Daoy (cell line): ENCODE results near the gene TMEM106B. TPM values are rescaled to one million over a fixed set of nuclear protein-coding genes. Genes with fewer than 3 reads are reported as not detected.
"Not testable (repeated sequence)": the region's sequence is repeated elsewhere in the genome, so short reads cannot be mapped to it uniquely, and the experiment has no call there.

Source experiments
- DNase-seq: peaks from one replicate; pipeline ENCODE4 v3.0.0-alpha.2; 2015; ENCODE audit warnings: low read depth
- total RNA-seq: library from RNA; depleted of rRNA; stranded (reverse); fragments of >200 nt; shearing (Covaris generic); gene quantifications from 2 replicates; pipeline ENCODE4 v1.2.3, GENCODE V29; 2014; rRNA removed

TMEM106B gene
- total RNA-seq = 63.4 and 84.9 TPM in 2 replicates

DNA sequence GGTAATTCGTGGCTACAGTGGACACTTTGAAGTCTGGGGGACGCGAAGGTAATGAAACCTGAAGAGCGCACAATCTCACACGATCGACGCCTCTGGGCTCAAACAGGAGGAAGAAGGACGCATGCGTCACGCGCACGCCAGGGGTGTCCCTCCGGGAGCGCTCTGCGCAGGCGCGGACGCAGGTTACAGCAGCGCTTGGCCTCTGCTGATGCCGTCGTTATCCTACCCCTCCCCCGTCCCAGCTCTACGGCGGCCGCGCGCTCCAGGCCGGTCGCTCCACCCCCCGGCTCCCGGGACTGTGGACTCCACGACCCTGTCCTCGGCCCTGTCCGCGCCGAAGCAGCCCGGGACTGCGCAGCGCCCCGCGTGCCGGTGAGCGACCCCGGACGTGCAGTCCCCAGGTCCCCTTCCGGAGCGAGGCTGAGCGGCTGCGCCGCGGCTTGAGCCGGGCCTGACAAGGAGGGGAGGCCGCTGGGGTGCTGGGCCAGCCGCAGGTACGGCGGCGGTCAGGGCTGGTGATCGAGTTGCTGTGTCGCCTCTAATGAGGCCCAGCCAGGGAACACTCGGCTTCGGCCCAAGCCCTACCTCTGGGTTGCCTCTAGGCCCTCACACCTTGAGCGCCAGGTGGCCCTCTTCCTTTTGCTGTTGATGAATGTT lies at the start of gene TMEM106B:
Gene TMEM106B, plus strand, starts transcription at position 241 of the 657 bp plus-strand sequence. CDS start 3,517 bp downstream, outside the sequence.
- DNase-seq = peak; percentile 98

DNA sequence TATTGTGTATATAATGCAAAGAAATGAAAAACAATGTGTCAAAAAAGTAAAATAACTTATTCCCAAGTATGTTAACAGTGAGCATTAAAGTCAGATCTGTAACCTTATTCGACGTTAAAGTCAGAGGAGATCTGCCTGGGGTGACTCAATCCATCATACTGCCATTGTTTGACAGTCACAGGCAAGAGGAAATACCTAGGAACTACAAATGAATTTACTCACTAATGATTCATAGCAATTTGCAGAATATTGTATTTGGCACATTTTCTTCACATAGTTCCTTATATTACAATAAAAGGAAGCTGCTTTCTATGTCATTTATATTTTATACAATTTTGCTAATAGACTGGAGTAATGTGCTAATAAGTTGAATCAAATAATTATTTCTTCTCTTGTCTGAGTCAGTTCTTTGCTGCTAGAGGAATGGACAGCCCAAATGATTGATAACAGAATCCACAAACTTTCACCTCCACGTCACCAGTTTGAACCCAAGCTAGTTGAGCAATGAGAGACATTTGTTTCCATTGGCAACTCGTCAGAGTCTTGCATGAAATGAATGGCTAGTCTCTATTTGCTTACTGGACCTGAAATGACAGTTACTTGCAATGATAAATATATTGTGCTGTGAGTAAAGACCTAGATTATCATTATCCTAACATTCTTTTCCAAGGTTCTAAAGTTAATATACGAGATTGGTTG lies 48.5 kb upstream of the TMEM106B start:
- DNase-seq = peak; percentile 82

DNA sequence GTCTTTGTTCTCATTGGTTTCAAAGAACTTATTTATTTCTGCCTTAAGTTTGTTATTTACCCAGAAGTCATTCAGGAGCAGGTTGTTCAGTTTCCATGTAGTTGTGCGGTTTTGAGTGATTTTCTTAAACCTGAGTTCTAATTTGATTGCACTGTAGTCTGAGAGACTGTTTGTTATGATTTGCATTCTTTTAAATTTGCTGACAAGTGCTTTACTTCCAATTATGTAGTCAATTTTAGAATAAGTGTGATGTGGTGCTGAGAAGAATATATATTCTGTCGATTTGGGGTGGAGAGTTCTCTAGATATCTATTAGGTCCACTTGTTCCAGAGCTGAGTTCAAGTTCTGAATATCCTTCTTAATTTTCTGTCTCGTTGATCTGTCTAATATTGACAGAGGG lies 43.0 kb upstream of the TMEM106B start:
- DNase-seq = not testable (repeated sequence)

DNA sequence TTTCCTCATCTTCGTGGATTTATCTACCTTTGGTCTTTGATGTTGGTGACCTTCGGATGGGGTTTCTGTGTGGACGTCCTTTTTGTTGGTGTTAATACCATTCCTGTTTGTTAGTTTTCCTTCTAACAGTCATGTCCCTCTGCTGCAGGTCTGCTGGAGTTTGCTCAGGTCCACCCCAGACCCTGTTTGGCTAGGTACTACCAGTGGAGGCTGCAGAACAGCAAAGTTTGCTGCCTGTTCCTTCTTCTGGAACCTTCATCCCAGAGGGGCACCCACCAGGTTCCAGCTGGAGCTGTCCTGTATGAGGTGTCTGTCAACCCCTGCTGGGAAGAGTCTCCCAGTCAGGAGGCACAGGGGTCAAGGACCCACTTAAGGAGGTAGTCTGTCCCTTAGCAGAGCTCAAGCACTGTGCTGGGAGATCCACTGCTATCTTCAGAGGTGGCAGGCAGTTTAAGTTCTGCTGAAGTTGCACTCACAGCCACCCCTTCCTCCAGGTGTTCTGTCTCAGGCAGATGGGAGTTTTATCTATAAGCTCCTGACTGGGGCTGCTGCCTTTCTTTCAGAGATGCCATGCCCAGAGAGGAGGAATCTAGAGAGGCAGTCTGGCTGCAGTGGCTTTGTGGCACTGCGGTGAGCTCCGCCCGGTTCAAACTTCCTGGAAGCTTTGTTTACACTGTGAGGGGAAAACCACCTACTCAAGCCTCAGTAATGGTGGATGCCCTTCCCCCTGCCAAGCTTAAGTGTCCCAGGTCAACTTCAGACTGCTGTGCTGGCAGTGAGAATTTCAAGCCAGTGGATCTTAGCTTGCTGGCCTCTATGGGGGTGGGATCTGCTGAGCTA lies 40.9 kb upstream of the TMEM106B start:
- DNase-seq = peak; percentile 64

DNA sequence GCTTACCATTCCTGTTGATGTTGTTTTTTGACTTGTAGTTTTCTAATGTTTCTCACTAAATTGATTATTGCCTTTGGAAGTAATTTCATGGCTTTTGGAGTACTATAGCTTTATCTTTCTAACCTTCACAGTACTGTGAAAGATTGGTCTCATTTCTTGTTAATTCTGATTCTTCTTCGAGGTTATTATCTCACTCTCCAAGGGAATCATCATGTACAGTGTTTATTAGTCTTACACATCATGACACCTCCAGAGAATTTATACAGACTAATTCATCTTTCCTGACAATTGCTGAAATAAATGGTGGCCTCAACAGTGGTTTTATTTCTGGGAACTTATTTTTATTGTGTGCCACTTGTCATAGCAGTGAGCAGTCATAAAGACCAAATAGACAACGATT lies 37.4 kb upstream of the TMEM106B start:
- no peak for DNase-seq

DNA sequence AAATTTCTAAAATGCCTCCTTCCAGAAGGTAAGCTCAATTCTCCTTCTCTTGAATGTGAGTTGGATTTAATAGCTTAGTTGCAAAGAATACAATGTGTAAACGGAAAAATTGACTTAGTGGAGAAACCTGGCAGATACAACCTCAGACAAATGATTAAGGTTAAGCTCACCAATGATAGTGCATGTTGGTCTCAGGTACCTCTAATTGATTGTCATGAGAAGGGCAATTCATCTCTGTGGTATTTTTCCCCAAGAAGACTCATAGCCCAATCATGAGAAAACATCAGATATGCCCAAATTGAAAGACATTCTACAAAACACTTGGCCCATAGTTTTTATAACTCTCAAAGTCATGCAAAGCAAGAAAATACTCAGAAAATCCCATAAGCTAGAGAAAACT lies 36.2 kb upstream of the TMEM106B start:
- peak; percentile 4 for DNase-seq

DNA sequence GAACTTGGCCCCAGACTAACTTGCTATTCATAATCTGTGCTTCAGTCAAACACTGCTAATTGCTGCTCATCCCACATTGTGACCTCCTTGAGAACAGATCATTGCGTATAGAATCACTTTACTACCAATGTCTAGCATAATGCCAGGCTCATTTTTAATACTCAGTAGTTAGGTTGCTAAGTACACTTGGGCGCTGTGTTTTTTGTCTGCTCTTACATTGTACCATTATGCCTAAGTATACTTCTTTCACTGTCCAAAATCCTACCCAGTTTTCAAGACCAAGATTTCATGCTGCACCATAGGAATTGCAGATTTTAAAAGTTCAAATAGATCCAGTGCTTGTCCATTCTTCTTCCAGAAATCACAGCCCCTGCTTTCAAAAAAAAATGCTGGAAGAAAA lies 32.8 kb upstream of the TMEM106B start:
- DNase-seq = no peak

DNA sequence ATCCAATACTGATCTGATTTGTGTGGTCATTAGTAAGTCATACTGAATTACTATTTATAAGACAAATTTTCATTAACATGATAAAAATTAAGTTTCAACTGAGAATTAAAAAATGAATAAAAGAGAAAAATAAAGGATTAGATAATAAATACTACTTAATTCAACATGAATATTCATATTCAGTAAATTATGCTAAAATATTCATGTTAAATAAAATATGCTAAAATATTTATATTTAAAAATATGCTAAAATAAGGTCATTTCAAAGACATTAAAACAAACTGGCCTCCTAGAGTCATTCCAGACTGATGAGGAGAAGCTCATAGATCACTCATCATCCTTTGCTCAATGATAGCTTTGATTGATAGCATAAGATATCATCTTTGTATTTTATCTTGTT lies 16.7 kb upstream of the TMEM106B start:
- DNase-seq = no peak

DNA sequence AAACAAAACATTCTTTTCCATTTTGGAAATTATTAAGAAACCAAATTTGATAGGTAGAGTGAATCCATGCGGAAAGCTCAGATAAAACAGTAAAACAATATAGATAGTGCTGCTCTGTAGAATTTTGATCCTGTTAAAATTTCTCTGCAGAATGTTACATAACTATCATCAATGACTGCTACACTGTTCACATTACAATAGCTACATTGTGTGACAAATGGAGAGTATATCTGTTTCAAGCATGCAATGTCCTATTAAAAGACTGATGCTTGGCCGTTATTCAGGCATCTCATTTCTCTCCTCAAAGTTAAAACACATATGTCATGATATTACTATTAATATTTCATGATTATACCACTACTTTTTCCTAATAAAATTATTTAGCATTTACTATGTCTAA lies 14.7 kb upstream of the TMEM106B start:
- DNase-seq = no peak

DNA sequence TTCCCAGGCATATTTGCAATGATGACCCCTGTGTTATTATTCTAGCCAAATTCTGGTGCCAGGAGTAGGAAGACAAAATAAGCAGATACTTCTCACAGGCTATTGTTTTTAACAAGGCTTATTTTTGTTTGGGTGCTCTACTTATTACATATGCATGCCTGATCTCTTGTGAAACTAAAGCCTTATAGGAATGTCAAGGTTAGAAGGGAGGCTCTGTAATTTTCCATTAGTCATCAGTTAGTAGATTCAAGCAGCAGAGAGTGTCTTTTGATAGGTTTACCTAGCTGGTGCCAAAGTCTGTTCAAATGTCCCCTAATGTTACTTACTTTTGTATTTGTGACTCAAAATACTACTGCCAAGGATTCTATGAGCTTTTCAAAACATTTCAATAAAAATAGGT lies 11.7 kb upstream of the TMEM106B start:
- no peak for DNase-seq

DNA sequence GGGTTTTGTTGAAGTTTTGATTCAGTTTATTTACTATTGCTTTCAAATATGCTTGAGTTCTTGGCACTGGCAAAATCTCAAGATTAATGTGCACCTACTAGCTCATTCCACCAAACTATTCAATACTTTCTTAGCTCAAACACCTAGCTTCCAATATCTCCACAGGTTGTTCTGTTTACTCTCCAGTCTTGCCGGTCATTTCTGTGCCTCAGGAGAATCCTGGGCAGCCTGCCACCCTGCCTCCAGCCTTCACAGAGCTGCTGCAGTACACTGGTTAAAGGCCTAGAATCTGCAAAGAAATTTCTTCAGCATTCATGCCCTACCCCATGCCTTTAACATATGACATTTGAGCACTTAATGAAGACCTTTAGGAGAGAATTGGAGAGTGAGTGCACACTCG lies 4.0 kb upstream of the TMEM106B start:
- DNase-seq = no peak

DNA sequence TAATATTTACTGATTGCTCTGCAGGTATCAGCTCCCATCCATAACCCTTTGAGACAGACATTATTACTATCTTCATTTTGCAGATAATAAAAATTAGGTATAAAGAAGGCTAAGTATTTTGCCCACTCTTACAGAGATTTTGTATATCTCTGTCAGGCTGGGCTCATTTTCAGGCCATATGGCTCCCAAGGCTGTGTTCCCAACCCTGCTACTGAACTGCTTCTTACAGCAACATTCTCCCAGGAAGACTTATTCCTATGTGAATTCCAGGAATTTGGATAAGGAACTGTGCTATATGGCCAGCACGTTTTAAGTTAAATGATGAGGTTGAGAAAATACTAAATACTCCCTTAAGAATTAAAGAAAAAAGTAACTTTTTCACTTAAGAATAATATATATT lies 1.9 kb upstream of the TMEM106B start:
- no peak for DNase-seq

DNA sequence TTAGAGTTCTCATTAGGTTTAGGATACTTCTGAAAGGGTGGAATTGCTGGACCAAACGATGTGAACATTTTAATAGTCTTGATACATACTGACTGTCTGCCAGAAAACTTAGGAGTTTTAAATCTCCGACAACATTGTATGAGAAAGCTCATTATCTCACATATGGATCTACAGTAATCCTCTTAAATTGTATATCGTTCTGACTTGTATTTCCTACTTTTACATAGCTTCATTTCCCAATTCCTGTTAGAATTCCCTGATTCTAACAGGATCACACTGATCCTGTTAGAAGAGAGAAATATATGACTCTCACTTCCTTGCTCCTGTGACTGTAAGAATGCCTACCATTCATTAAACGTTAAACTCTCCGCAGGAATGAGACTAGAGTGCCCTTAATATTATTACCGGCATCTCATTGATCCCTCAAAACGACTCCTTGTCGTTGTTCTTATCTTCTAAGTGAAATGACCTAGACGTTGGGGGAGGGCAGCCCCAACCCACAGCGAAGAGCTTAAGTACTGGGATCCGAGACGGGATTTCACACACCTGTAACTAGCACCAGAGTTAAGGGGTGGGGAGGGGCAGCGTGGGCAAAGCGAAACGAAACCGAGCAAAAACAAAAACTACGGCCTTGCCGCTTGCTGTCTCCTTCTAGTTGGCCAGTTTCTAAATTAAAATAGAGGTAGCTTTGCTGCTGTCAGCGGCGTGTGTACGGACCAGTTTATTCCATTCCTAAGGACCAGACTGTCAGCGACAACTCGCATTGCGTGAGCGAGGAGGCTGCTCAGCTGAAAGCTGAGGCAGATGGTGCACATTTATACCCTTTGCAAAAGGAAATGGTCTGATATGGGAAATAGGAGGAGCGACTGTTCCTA lies 678 bp upstream of the TMEM106B start:
- no peak for DNase-seq

DNA sequence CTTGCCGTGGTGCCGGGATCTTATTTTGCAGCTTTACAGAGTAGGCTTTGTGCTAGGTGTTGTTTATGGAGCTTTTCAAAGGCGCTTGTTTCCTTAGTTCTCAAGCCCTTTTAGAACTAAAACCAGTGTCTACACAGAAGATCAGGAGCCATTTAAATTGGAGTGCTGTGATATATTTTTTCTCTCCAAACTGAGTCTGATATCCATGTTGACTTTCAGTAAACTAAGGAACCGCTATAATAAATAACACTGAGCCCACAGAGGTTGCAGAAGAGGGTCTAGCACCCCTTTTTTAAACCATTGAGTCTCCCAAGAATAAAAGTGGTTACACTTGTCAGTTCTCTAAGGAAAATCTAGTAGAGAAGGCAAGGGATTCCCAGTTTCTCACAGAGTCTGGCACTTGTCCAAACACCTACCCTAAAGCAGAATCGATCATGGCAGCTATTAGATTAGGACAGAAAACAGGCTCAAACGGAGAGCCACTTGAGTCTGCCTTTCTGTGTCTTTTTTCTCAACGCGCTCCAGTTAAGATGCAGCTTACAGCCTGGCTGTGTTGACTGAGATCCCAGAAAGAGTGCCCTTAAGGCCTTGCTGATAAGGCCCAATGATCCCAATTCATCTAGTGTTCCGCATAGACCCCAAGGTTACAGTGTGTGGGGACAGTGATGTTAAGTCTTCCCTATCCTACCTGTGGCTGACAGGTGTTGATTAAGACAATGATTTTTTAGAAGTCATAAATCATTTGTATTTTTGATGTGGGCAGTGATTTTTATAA lies 804 bp downstream of the TMEM106B start:
- DNase-seq = peak; percentile 21

DNA sequence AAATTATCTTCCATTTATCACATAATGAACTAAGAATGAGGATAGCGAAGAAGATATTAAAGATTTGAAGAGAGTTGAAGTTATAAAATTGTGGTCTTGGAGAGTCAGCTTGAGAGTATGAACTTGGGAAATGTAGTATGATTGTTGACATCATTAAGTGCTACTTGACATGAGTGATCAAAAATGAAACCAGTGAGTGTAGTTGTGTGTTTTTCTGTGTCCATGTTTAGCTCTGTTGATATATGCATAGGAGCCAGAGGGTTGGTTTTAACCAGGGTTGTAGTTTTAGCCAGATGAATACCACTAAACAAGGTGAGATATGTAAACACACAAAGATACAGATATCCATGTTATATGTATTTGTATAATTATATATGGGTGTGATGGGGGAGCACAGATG lies 6.2 kb downstream of the TMEM106B start:
- DNase-seq = no peak

DNA sequence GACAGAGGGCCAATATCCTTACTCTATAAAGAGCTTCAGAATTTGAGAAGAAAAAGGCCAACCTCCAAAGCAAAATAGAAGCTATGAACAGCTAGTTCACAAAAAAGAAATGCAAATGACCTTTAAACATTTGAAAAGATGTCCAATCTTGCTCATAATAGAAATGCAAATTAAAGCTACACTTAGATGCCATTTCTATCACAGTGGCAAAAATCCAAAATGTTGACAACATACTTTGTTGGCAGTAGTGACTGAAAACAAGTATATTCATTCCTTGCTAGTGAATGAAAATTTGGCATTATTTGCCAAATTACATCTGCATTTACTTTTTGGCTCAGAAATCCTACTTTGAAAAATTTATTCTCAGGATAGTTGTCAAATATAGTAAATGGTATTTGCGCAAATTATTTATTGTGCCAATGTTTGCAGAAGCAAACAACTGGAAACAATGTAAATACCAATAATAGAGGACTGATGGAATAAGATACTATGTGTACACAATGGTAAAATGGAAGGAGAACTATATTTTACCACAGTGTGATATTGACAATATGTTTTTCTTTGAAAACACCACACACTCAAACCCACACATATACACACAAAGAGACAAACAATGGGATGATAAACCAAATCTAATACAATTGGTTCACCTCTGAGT lies 9.4 kb downstream of the TMEM106B start:
- DNase-seq = no peak

DNA sequence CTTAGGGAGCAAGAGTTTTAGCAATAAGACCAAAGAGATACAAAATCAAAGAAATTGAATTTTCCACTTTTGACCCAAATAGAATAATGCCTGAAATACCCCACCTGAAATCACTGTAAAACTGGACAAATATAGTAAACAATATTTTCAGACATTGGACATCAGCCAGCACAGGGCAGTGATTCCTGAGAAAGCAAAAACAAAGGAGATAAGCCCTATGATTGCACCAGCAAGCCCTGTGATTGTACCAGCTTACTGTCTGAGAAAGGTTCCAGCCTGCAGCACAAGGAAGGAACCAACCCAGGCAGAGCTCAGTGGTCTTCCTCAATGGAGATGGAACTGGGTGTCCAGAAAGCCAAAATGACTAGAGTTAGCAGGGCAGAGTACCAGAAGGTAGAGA lies 10.3 kb downstream of the TMEM106B start:
- no peak for DNase-seq

DNA sequence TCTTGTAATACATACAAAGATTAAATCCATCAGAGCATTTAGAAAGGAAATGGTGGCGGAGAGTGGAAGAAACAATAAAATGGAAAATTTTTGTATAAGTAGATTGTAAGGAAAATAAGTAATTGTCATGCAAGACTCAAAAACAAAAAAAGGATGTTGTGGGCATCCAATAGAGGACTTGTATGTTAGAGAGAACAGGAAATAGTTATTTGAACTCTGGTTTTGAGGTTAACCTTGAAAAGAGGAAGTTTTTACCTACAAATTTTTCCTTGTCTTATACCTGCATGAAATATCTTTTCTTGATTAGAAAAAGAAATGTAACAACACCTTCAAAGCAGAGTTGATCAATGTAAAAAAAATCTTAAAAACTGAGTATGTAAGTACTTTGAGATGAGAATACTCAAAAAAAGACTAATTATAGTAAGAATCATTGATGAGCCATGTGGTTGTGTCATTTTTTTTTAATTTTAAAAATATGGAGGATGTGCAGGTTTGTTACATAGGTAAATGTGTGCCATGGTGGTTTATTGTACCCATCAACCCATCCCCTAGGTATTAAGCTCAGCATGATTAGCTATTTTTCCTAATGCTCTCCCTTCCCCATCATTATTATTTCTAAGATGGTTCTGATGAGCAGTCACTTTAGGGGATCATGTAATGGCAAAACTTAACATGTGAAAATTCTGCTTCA lies 11.9 kb downstream of the TMEM106B start:
- no peak for DNase-seq

DNA sequence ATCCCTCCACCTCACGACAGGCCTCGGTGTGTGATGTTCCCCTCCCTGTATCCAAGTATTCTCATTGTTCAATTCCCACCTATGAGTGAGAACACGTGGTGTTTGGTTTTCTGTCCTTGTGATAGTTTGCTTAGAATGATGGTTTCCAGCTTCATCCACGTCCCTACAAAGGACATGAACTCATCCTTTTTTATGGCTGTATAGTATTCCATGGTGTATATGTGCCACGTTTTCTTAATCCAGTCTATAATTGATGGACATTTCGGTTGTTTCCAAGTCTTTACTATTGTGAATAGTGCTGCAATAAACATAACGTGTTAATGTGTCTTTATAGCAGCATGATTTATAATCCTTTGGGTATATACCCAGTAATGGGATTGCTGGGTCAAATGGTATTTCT lies 13.9 kb downstream of the TMEM106B start:
- DNase-seq = not testable (repeated sequence)

DNA sequence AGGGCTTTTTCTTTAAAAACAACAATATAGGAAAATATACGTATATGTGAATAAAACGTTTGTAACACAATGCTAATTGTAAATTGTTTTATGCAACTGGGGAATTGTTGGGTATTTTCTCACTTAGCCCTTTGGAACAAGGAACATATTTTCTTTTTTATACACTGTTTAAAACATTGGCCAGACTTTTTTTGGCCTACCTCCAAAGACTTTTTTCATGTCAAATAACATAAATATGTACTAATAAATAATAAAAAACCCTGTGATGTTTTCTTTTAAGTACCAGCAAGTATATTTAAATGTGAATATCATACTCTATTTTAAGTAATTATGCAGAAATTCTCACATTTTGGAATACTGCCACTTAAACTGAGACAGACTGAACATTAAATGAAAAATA lies 15.7 kb downstream of the TMEM106B start:
- DNase-seq = no peak
